A549 (cell line): ENCODE data around the gene NYNRIN.

Source experiments
- CHD4 ChIP-seq: fragments of 200-600 bp; sonication (generic); IDR thresholded peaks from 2 replicates; pipeline ENCODE4 v1.6.1; 2016; ENCODE audit warnings: antibody characterized with exemption, mild to moderate bottlenecking, borderline replicate concordance
- JUNB ChIP-seq: fragments of >200 bp; sonication (Bioruptor Twin); formaldehyde crosslinking; IDR thresholded peaks from 2 replicates; pipeline ENCODE4 v1.6.1; 2016
- KDM1A ChIP-seq: fragments of 200-600 bp; sonication (generic); IDR thresholded peaks from 2 replicates; pipeline ENCODE4 v1.6.1; 2016; ENCODE audit warnings: low read depth, mild to moderate bottlenecking
- KDM5A ChIP-seq: fragments of 200-600 bp; sonication (generic); IDR thresholded peaks from 2 replicates; pipeline ENCODE4 v1.6.1; 2016; ENCODE audit warnings: antibody characterized with exemption, mild to moderate bottlenecking
- MAZ ChIP-seq: fragments of 150-350 bp; IDR thresholded peaks from 2 replicates; pipeline ENCODE4 v1.6.1; 2014; ENCODE audit warnings: antibody characterized with exemption, low read depth, low read length, borderline replicate concordance
- MYC ChIP-seq: IDR thresholded peaks from 2 replicates; pipeline ENCODE4 v1.6.1; 2012; ENCODE audit warnings: mild to moderate bottlenecking, inconsistent platforms, low read length, improper control_type of control experiment, borderline replicate concordance
- POLR2A ChIP-seq: IDR thresholded peaks from 2 replicates; pipeline ENCODE4 v1.6.1; 2012; ENCODE audit warnings: mild to moderate bottlenecking, low read length
- RAD21 ChIP-seq, 2 experiments: fragments of >200 bp in 1 of 2; sonication (Bioruptor Twin) in 1 of 2; formaldehyde crosslinking in 1 of 2; IDR thresholded peaks in 1 of 2; conservative IDR thresholded peaks in 1 of 2; 2 replicates in 1 of 2; 3 replicates in 1 of 2; pipeline ENCODE4 v1.6.1; 2012 to 2018; ENCODE audit warnings: inconsistent platforms in 1 of 2
- RCOR1 ChIP-seq: fragments of 150-350 bp; IDR thresholded peaks from 2 replicates; pipeline ENCODE4 v1.6.1; 2014; ENCODE audit warnings: antibody characterized with exemption, low read length, low read depth
- RNF2 ChIP-seq: fragments of 200-600 bp; sonication (generic); IDR thresholded peaks from 2 replicates; pipeline ENCODE4 v1.6.1; 2016; ENCODE audit warnings: low read depth, mild to moderate bottlenecking, antibody characterized with exemption, moderate library complexity, borderline replicate concordance
- SMC3 ChIP-seq: fragments of >200 bp; sonication (Bioruptor Twin); formaldehyde crosslinking; IDR thresholded peaks from 3 replicates; pipeline ENCODE4 v1.6.1; 2018; ENCODE audit warnings: inconsistent platforms
- ZFP36 ChIP-seq: fragments of 450-650 bp; IDR thresholded peaks from 2 replicates; pipeline ENCODE4 v1.6.1; 2014; ENCODE audit warnings: borderline replicate concordance; ENCODE audit not compliant: partially characterized antibody
- TF ChIP-seq, protein P1 (sequence below): fragments of >200 bp; sonication (Bioruptor Twin); formaldehyde crosslinking; IDR thresholded peaks from 3 replicates; pipeline ENCODE4 v1.5.1; 2016

- TF ChIP-seq RNF2 = no peak
- TF ChIP-seq POLR2A = no peak
- no peak for TF ChIP-seq JUNB
- TF ChIP-seq CHD4 = no peak
- TF ChIP-seq KDM5A = no peak
- TF ChIP-seq, protein P1, sequence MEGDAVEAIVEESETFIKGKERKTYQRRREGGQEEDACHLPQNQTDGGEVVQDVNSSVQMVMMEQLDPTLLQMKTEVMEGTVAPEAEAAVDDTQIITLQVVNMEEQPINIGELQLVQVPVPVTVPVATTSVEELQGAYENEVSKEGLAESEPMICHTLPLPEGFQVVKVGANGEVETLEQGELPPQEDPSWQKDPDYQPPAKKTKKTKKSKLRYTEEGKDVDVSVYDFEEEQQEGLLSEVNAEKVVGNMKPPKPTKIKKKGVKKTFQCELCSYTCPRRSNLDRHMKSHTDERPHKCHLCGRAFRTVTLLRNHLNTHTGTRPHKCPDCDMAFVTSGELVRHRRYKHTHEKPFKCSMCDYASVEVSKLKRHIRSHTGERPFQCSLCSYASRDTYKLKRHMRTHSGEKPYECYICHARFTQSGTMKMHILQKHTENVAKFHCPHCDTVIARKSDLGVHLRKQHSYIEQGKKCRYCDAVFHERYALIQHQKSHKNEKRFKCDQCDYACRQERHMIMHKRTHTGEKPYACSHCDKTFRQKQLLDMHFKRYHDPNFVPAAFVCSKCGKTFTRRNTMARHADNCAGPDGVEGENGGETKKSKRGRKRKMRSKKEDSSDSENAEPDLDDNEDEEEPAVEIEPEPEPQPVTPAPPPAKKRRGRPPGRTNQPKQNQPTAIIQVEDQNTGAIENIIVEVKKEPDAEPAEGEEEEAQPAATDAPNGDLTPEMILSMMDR = no peak
- TF ChIP-seq MAZ = no peak
- TF ChIP-seq RCOR1 = no peak
- TF ChIP-seq KDM1A = no peak
- no peak for TF ChIP-seq SMC3
- TF ChIP-seq RAD21 (conservative IDR thresholded peaks at IDR 0.05 in 1 of 2, IDR thresholded peaks at IDR 0.05 in 1 of 2) = no peak
- TF ChIP-seq ZFP36 = no peak
- no peak for TF ChIP-seq MYC
Observed at GRCh38 chr14:24407608-24408325, 9.0 kb downstream of the NYNRIN start.
